Stomach (tissue), 9 donors: ENCODE results near the gene FBXL4. TPM values are rescaled to one million over a fixed set of nuclear protein-coding genes. Genes with fewer than 3 reads are reported as not detected.

Source experiments
- DNase-seq, 2 donors: peaks; one replicate each; pipeline versions ENCODE4 v3.0.0 to v3.0.0-alpha.2; 2013 to 2019
- H3K27ac ChIP-seq, 5 donors: fragments of 200-600 bp in 4 of 5; sonication (generic) in 4 of 5; one replicate each; pipeline ENCODE4 v1.5.1; 2013 to 2019; ENCODE audit warnings: mild to moderate bottlenecking in 1 of 5, moderate library complexity in 1 of 5
- H3K27me3 ChIP-seq, 3 donors: fragments of 200-600 bp; sonication (generic); one replicate each; pipeline ENCODE4 v1.5.1; 2017 to 2019; ENCODE audit warnings: mixed run types in 1 of 3
- H3K36me3 ChIP-seq, 4 donors: fragments of 200-600 bp; sonication (generic); 1 replicate in 3 of 4; 2 replicates in 1 of 4; pipeline ENCODE4 v1.5.1; 2016 to 2019
- H3K4me1 ChIP-seq, 4 donors: fragments of 200-600 bp; sonication (generic); one replicate each; pipeline ENCODE4 v1.5.1; 2016 to 2019
- H3K4me3 ChIP-seq, 4 donors: fragments of 200-600 bp; sonication (generic) in 3 of 4; one replicate each; pipeline ENCODE4 v1.5.1; 2016 to 2019; ENCODE audit warnings: mild to moderate bottlenecking in 1 of 4
- H3K9me3 ChIP-seq, 4 donors: fragments of 200-600 bp; sonication (generic); one replicate each; pipeline ENCODE4 v1.5.1; 2016 to 2019
- CTCF ChIP-seq, 7 experiments: fragments of 450-650 bp in 4 of 7; fragments of 200-600 bp in 3 of 7; sonication (generic) in 3 of 7; IDR thresholded peaks; one replicate each; pipeline ENCODE4 v1.5.1; 2016 to 2019; ENCODE audit warnings: antibody characterized with exemption in 7 of 7, control low read depth in 2 of 7, mild to moderate bottlenecking in 1 of 7
- EP300 ChIP-seq: sonication (generic); formaldehyde crosslinking; IDR thresholded peaks from one replicate; pipeline ENCODE4 v1.6.1; 2017; ENCODE audit warnings: antibody characterized with exemption
- POLR2A ChIP-seq, 4 donors: fragments of 450-650 bp; IDR thresholded peaks; one replicate each; pipeline ENCODE4 v1.6.1; 2016; ENCODE audit warnings: antibody characterized with exemption in 4 of 4, control low read depth in 2 of 4, mild to moderate bottlenecking in 1 of 4, moderate library complexity in 1 of 4
- POLR2AphosphoS5 ChIP-seq, 3 donors: sonication (generic); formaldehyde crosslinking; IDR thresholded peaks; one replicate each; pipeline ENCODE4 v1.6.1; 2016; ENCODE audit warnings: antibody characterized with exemption in 3 of 3
- WGBS, 5 donors: extraction: QIAGEN DNeasy Blood & Tissue Kit in 3 of 5; methylation state at CpG; one replicate each; pipeline versions ENCODE4 v1.1.5 to v1.1.7; 2013 to 2018; 5-methylcytosine and 5-hydroxymethylcytosine counted together
- intact Hi-C: fragments of 100-400 bp; cut with DNase I; formaldehyde crosslinking; loops from one replicate; pipeline ENCODE4 v1.15.1; 2023; ENCODE audit warnings: low total_unique reads
- polyA plus RNA-seq, 3 donors: library from polyadenylated mRNA; stranded (reverse); fragments of 200-250 nt; gene quantifications; one replicate each; pipeline ENCODE4 v1.2.3, GENCODE V29; 2013
- total RNA-seq, 5 donors: library from RNA; depleted of rRNA; stranded (reverse); fragments of >200 nt; gene quantifications; one replicate each; pipeline versions ENCODE4 v1.1.0 to v1.2.3, GENCODE V29; 2014 to 2016
- donor health status: healthy with polysubstance abuse.
- donor health status: Bipolar disorder and iron deficiency.
- donor health status: healthy.

Gene FBXL4
- total and polyA plus RNA-seq, 8 donors, result 2.6 to 37.1 (median 7.6) TPM

GRCh38 chr6:98875375-98875774 is 72.4 kb downstream of the FBXL4 start:
- Histone ChIP-seq H3K27me3 (no peaks in the 10 kb centered on the region), H3K4me1 (no peaks in the 10 kb centered on the region), H3K4me3 (no peak overlapping the region), H3K27ac (no peak overlapping the region), H3K9me3 (no peaks in the 10 kb centered on the region), H3K36me3 (peaks cover 0 to 57% (median 39%) of the 10 kb centered on the region in 4 donors)
- WGBS, 5 donors, result 57 to 79% (median 67%) methylated on average over 2 of the region's 2 CpGs
- intact Hi-C loops, result no loop called here
- DNase-seq, result no peak
- no peak for TF ChIP-seq CTCF (IDR thresholded peaks at IDR 0.05)
- TF ChIP-seq POLR2A (IDR thresholded peaks at IDR 0.05), result no peak
- no peak for TF ChIP-seq EP300
- no peak for TF ChIP-seq POLR2AphosphoS5 (IDR thresholded peaks at IDR 0.05)

DNA sequence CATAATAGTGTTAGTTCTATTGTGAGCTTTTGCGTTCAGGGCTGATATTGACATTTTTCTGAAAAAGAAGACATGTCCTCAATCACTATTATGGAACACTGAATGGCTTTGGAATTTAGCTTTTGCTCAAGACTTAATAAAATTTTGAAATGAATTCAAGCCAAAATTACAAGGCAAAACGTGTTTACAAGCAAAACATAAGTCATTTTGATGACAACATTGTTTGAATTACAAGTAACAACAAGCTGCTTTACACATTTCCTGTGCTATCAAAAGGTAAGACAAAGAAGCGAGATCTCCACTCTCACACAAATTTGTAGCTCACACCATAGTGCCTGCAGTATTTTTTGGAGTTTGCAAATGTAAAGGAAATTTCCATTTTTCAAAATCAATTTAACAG is 75.9 kb downstream of the FBXL4 start:
- H3K9me3 ChIP-seq, result no peaks in the 10 kb centered on the region
- DNase-seq, result no peak
- no peak overlapping the region for H3K27ac ChIP-seq
- intact Hi-C loops, result no loop called here
- H3K4me3 ChIP-seq, result no peak overlapping the region
- 77 to 86% (median 82%) methylated on average over 3 of the region's 3 CpGs for WGBS, 5 donors
- TF ChIP-seq POLR2AphosphoS5 (IDR thresholded peaks at IDR 0.05) (no peak), EP300 (no peak), POLR2A (IDR thresholded peaks at IDR 0.05) (no peak), CTCF (IDR thresholded peaks at IDR 0.05) (no peak)
- H3K27me3 ChIP-seq, result no peaks in the 10 kb centered on the region
- peaks cover 0 to 41% (median 14%) of the 10 kb centered on the region in 4 donors for H3K36me3 ChIP-seq
- no peaks in the 10 kb centered on the region for H3K4me1 ChIP-seq

- DNase-seq, result no peak
- no peak overlapping the region for H3K4me3 ChIP-seq
- TF ChIP-seq CTCF (IDR thresholded peaks at IDR 0.05), result no peak
- peak in 1 of 3 donors; percentile 17 for TF ChIP-seq POLR2AphosphoS5 (IDR thresholded peaks at IDR 0.05)
- no peak for TF ChIP-seq POLR2A (IDR thresholded peaks at IDR 0.05)
- no peak for TF ChIP-seq EP300
- H3K27ac ChIP-seq, result no peak overlapping the region
- 18 to 49% (median 29%) methylated on average over 3 of the region's 3 CpGs for WGBS, 5 donors
- no peaks in the 10 kb centered on the region for H3K9me3 ChIP-seq
- intact Hi-C loops, result no loop called here
- H3K27me3 ChIP-seq, result no peaks in the 10 kb centered on the region
- no peaks in the 10 kb centered on the region for H3K4me1 ChIP-seq
- H3K36me3 ChIP-seq, result peaks cover 0 to 39% (median 11%) of the 10 kb centered on the region in 4 donors
These were observed 76.7 kb downstream of the FBXL4 start for GRCh38 chr6:98871057-98871456.

DNA sequence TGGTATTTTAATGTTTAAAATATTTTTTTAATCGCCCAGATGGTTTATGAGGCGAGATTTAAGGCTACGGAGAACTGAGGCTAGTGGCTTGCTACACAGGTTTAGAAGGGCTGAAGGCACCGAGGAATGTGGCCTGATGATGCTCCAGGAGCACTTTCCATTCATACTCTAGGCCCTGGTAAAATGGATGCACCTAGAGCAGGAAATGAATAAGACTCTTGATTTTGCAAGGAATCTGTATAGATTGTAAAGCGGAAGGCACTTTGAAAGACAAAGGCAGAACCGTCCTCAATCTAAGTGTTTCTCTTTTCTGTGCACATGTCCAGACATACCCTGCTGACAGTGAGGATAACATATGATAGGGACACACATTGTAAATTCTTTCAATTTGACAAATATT is 83.2 kb downstream of the FBXL4 start:
- Histone ChIP-seq H3K9me3 (no peaks in the 10 kb centered on the region), H3K27me3 (no peaks in the 10 kb centered on the region), H3K27ac (no peak overlapping the region), H3K4me1 (no peaks in the 10 kb centered on the region), H3K4me3 (no peak overlapping the region), H3K36me3 (peaks cover 0 to 12% (median 0%) of the 10 kb centered on the region in 4 donors)
- TF ChIP-seq POLR2A (IDR thresholded peaks at IDR 0.05) (no peak), EP300 (no peak), CTCF (IDR thresholded peaks at IDR 0.05) (no peak), POLR2AphosphoS5 (IDR thresholded peaks at IDR 0.05) (no peak)
- 95 to 98% (median 97%) methylated on average over 6 of the region's 6 CpGs for WGBS, 5 donors
- no peak for DNase-seq
- intact Hi-C loops, result no loop called here
